ENCODE results near the gene TAF3.

Gene TAF3

GRCh38 chr10:7887174-7887816 lies 69.0 kb downstream of the TAF3 start:
- no peak for FAIRE-seq

DNA sequence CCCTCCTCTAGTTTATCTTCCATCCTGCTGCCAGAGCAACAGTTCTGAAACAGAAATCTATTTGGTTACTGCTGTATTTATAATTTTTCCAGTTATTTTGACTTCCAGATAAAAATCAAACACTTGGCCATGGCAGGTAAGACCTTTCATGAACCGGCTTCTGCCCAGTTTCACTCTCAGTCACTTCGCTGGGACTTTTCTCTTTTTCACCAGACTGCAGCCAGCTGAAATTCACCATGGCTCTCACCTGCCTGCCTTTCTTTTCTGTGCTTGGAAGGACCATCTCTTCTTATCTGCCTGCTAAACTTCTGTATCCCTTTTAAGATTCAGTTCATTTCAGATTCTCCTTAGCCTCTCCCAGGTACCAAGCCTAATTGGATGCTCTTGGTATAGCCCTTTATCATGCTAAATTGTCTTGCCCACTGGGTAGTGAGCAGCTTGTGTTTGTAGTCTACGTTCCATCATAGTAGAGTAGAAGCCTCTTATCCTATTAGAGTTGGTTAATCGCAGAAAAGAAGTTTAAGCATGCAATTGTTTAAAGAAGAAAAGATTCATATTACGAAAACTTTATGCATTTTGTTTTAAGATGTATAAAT lies 71.7 kb downstream of the TAF3 start:
- no peak for FAIRE-seq

GRCh38 chr10:7890781-7891180 lies 72.5 kb downstream of the TAF3 start:
- FAIRE-seq = no peak

DNA sequence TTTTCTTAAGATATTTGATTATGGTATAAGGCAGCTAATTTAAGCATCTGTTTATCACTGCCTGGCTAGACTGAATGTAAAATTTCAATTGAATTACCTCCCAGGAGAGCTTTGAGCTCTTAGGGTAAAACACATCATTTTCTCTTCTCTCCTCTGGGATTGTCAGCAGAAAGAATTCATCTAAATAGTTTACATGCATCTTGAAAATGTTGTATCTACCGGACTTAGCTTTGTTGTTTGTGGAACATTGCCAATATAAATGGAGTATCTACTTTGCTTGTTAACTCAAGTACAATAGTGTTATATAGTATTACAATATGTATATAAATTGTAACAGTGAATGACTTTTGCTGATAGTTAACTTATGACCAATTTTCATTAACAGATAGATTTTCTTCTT lies 73.3 kb downstream of the TAF3 start:
- FAIRE-seq = peak; percentile 4

DNA sequence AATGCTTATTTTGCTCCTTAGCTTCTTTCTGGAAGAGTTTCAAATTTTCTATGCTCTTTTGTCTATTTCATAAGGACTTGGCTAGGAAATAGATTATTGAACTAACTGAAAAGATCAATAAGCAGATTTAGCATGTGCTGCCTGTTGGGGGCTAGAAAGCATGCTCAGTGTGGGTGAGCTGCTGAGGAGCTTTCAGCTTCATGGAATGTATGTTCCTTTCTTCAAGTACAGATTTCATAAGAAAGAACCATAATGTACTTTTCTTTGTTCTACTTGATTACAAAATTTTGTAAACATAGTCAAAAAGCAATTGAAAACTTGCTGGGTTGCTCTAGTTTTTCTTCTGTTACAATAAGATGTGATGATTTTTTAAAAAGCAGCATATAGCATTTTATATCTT lies 73.8 kb downstream of the TAF3 start:
- FAIRE-seq = no peak

DNA sequence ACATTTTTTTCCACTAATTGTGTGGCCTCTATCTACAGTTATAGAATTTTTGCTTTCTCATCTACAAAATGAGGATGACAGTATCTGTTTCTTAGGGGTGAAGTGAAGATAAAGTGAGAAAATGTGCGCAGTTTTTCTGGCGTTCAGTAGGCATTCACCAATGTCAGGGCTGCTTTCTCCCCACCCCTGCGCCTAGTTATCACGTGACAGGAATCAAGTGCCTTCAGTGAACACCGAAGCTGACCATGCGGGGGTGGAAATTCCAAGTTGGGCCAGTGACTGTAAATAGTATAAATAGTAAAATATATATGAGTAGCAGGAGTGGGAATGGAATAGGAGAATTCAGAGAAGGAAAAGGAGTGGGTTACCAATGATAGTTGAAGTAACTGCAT lies 77.4 kb downstream of the TAF3 start:
- FAIRE-seq = no peak

- no peak for FAIRE-seq
Observed at GRCh38 chr10:7896297-7896696, 78.0 kb downstream of the TAF3 start.

- FAIRE-seq = no peak
Observed at GRCh38 chr10:7901256-7901655, 83.0 kb downstream of the TAF3 start.

DNA sequence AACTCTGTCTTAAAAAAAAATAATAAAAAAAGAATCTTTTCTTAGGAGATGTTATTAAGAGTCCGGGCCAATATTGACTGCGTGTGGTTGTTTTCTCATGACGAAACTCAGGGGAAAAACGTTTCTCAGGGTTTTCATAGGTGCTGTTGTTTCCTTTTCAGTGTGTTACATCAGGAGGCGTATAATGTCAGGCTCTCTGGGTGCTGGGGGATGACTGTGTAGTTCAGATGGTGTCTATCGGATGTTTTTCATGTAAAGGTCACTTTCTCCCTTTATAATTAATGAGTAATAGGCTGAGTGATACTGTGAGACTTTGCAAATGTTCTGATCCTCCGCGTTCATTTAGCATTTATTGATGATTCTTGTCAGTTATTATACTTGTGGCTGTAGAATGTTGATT lies 84.1 kb downstream of the TAF3 start:
- no peak for FAIRE-seq

DNA sequence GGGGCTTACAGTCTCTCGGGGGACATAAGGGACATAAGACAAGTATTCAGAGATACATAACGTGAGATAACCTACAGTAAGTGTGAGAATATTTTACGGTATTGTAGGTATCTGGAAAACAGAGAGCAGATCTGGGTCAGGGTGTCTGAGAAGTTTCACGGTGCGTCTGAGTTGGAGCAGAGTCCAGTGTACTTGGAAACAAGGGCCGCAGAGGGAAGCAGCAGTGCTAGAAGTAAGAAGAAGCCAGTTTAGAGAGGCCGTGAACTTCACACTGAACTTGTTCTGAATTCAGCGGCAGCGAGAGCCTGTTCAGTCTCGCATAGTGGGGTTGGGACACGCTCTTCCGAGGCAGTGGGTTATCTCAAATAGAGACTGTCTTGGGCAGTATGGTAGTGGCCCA lies 85.5 kb downstream of the TAF3 start:
- FAIRE-seq = no peak

- no peak for FAIRE-seq
Observed at GRCh38 chr10:7906128-7906527, 87.8 kb downstream of the TAF3 start.

GRCh38 chr10:7908541-7909210 lies 90.4 kb downstream of the TAF3 start:
- no peak for FAIRE-seq

GRCh38 chr10:7913126-7913872 lies 95.0 kb downstream of the TAF3 start:
- no peak for FAIRE-seq

GRCh38 chr10:7915923-7916536 lies 97.7 kb downstream of the TAF3 start:
- FAIRE-seq = no peak

DNA sequence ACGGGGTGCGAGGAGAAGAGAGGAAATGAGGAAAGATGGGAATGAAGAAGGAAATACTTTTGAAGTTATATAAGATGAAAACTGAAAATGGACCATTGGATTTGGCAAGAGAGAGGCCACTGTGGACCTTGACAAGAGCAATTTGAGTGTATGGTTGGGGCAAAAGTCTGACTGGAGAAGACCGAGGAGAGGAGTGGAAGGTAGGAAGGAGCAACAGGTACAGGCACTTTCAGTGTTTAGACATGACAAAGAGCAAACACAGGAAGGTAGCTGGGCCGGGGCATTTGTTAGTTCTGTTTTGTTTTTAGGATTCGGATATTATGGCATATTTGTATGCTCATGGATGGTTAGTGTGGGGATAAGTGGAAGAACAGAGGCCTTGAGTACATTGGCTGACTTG lies 99.4 kb downstream of the TAF3 start:
- no peak for FAIRE-seq

- FAIRE-seq = no peak
Observed at GRCh38 chr10:7922707-7923106, 104.4 kb downstream of the TAF3 start.

- FAIRE-seq = no peak
Observed at GRCh38 chr10:7928536-7928935, 110.2 kb downstream of the TAF3 start.

DNA sequence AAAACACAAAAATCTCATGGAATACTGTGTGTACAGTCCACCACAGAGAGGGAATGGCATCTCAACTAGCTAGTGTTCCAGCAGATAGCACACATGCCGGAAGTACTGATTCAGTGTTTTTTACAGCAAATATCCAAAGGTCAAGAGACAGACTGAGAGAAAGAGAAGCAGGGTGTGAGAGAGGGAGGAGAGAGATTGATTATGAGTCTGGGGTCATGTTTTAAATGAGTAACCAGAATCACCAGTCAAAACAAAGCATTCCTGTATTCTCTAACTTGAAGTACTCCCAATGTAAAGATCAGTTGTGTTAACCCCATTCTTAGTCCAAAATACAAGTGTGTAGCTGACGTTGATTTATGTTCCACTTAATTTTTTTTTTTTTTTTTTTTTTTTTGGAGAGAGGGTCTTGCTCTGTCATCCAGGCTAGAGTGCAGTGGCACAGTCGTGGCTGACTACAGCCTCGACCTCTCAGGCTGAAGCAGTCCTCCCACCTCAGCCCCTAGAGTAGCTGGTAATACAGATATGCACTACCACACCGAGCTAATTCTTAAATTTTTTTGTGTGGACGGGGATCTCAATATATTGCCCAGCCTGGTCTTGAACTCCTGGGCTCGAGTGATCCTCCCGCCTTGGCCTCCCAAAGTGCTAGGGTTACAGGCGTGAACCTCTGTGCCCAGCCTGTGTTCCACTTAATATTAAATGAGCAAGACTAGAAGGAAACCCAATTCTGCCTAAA lies 114.2 kb downstream of the TAF3 start:
- FAIRE-seq = no peak

DNA sequence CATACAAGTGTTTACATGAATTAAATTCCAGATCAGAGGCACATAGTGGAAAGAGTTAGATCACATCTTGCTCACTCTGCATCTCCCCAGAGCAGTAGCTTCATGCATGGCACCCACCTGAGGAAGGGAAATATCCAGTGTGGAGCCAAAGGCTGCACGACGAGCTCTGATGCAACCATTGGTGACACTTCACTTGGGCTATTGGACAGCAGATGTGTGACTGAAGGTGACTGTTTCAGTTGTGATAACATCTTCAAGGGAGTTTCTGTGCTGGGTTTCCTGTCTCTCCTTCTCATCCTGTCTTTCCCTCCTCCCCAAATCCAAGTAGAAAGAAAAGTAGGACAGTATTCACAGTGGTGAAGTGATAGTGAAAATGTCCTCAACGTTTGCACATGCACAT lies 115.0 kb downstream of the TAF3 start:
- no peak for FAIRE-seq

DNA sequence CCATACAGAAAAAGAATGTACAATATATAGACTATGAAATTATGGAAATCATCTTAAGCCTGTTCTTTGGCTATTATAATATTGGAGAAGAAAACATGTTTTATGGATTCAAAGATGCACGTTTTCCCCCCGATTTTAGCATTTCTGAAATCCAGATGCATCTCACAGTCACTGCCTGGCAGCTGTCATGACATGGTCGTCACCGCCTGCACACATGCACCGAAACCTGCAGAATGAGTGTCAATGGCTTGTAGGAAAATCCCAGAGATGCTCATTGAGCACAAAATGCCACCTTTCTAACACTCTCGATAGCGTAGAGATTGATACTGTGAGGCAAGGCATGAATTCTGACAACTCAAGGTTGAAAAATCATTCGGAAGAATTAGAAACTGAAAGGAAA lies 115.5 kb downstream of the TAF3 start:
- no peak for FAIRE-seq

DNA sequence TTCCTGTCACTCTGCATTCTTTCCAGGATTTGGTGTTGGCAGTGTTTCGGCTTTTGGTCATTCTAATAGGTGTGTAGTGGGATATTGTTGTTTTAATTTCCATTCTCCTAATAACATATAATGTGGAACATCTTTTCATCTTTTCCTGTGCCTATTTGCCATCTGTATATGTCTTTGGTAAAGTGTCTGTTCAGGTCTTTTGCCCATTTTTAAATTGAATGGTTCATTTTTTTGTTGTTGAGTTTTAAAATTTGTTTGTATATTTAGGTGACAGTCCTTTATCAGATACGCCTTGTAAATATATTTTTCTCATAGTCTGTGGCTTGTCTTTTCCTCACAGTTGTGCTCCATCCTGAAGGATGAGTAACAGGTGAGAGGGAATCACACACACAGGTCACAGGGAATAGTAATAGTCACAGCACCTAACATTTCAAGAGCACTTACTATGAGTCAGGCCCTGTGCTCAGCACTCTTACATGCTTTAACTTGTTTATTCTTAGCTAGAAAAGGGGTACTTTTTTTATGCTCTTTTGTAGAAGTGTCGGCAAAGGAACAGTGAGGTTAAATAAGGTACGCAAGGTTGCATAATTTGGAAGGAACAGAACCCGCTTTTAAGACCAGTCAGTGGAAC lies 119.1 kb downstream of the TAF3 start:
- no peak for FAIRE-seq

- FAIRE-seq = no peak
Observed at GRCh38 chr10:7941576-7941975, 123.3 kb downstream of the TAF3 start.

All from endometrium (tissue), 2 donors.